ENCODE results near the gene GPC3. TPM values are rescaled to one million over a fixed set of nuclear protein-coding genes. Genes with fewer than 3 reads are reported as not detected.

GPC3 gene
- total RNA-seq, 1 donor from 2014 or later = 15.5 TPM

GRCh38 chrX:133637765-133638164 lies 347.6 kb downstream of the GPC3 start:
- Histone ChIP-seq H3K4me3 (no peak overlapping the region), H3K4me1 (no peaks in the 10 kb centered on the region), H3K27ac (no peak overlapping the region), H3K36me3 (no peaks in the 10 kb centered on the region), H3K9me3 (no peaks in the 10 kb centered on the region), H3K27me3 (no peaks in the 10 kb centered on the region)
- DNase-seq (ENCODE audit: extremely low spot score in 2 of 2) = no peak
- intact Hi-C loops (cut with DNase I) = no loop called here
- TF ChIP-seq POLR2AphosphoS5 (IDR thresholded peaks at IDR 0.05; ENCODE audit: insufficient read depth in 1 of 2, low read depth in 1 of 2) = no peak
- TF ChIP-seq POLR2A (IDR thresholded peaks at IDR 0.05) = no peak
- TF ChIP-seq, protein P1, sequence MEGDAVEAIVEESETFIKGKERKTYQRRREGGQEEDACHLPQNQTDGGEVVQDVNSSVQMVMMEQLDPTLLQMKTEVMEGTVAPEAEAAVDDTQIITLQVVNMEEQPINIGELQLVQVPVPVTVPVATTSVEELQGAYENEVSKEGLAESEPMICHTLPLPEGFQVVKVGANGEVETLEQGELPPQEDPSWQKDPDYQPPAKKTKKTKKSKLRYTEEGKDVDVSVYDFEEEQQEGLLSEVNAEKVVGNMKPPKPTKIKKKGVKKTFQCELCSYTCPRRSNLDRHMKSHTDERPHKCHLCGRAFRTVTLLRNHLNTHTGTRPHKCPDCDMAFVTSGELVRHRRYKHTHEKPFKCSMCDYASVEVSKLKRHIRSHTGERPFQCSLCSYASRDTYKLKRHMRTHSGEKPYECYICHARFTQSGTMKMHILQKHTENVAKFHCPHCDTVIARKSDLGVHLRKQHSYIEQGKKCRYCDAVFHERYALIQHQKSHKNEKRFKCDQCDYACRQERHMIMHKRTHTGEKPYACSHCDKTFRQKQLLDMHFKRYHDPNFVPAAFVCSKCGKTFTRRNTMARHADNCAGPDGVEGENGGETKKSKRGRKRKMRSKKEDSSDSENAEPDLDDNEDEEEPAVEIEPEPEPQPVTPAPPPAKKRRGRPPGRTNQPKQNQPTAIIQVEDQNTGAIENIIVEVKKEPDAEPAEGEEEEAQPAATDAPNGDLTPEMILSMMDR (IDR thresholded peaks at IDR 0.05) = no peak

DNA sequence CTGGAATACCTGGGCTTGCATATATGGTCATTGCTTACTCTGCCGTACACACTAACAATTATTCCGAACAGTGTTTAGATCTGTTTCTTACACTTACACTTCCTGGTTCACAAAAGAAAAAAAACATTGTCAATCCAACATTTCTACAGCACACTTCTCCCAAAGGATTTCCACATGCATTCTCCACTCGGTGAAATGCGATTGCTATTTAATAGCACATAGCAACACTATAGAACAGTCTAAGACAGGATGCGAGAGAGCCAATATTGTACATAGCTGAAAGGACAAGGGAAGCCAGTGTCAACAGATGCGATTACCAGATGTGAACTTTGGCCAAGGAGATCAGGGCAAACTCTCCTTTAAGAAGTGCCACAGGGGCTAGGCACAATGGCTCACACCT lies 349.4 kb downstream of the GPC3 start:
- TF ChIP-seq POLR2A (IDR thresholded peaks at IDR 0.05) (no peak), POLR2AphosphoS5 (IDR thresholded peaks at IDR 0.05; ENCODE audit: insufficient read depth in 1 of 2, low read depth in 1 of 2) (no peak)
- TF ChIP-seq, protein P1 (IDR thresholded peaks at IDR 0.05) = no peak
- H3K27me3 ChIP-seq = no peaks in the 10 kb centered on the region
- intact Hi-C loops (cut with DNase I) = no loop called here
- no peaks in the 10 kb centered on the region for H3K36me3 ChIP-seq
- DNase-seq (ENCODE audit: extremely low spot score in 2 of 2) = no peak
- H3K27ac ChIP-seq = no peak overlapping the region
- H3K9me3 ChIP-seq = no peaks in the 10 kb centered on the region
- no peaks in the 10 kb centered on the region for H3K4me1 ChIP-seq
- no peak overlapping the region for H3K4me3 ChIP-seq

- DNase-seq (ENCODE audit: extremely low spot score in 2 of 2) = no peak
Measured at GRCh38 chrX:133634416-133634815, 351.0 kb downstream of the GPC3 start.

GRCh38 chrX:133633950-133634349 lies 351.4 kb downstream of the GPC3 start:
- no peak overlapping the region for H3K27ac ChIP-seq
- no peaks in the 10 kb centered on the region for H3K36me3 ChIP-seq
- intact Hi-C loops (cut with DNase I) = no loop called here
- no peak for DNase-seq (ENCODE audit: extremely low spot score in 2 of 2)
- no peaks in the 10 kb centered on the region for H3K9me3 ChIP-seq
- H3K4me1 ChIP-seq = no peaks in the 10 kb centered on the region
- H3K27me3 ChIP-seq = no peaks in the 10 kb centered on the region
- TF ChIP-seq, protein P1 (IDR thresholded peaks at IDR 0.05) = no peak
- TF ChIP-seq POLR2A (IDR thresholded peaks at IDR 0.05) (no peak), POLR2AphosphoS5 (IDR thresholded peaks at IDR 0.05; ENCODE audit: insufficient read depth in 1 of 2, low read depth in 1 of 2) (no peak)
- no peak overlapping the region for H3K4me3 ChIP-seq

More at GRCh38 chrX:133634416-133634815, 351.0 kb downstream of the GPC3 start:
- H3K4me3 ChIP-seq = no peak overlapping the region
- no peaks in the 10 kb centered on the region for H3K27me3 ChIP-seq
- H3K4me1 ChIP-seq = no peaks in the 10 kb centered on the region
- intact Hi-C loops (cut with DNase I) = no loop called here
- no peaks in the 10 kb centered on the region for H3K9me3 ChIP-seq
- TF ChIP-seq POLR2AphosphoS5 (IDR thresholded peaks at IDR 0.05; ENCODE audit: insufficient read depth in 1 of 2, low read depth in 1 of 2) = no peak
- no peak for TF ChIP-seq POLR2A (IDR thresholded peaks at IDR 0.05)
- TF ChIP-seq, protein P1 (IDR thresholded peaks at IDR 0.05) = no peak
- no peaks in the 10 kb centered on the region for H3K36me3 ChIP-seq
- H3K27ac ChIP-seq = no peak overlapping the region

GRCh38 chrX:133633162-133633561 lies 352.2 kb downstream of the GPC3 start:
- DNase-seq (ENCODE audit: extremely low spot score in 2 of 2) = no peak
- Histone ChIP-seq H3K4me1 (no peaks in the 10 kb centered on the region), H3K36me3 (no peaks in the 10 kb centered on the region), H3K27ac (no peak overlapping the region), H3K4me3 (no peak overlapping the region), H3K9me3 (no peaks in the 10 kb centered on the region), H3K27me3 (no peaks in the 10 kb centered on the region)
- intact Hi-C loops (cut with DNase I) = no loop called here
- TF ChIP-seq POLR2AphosphoS5 (IDR thresholded peaks at IDR 0.05; ENCODE audit: insufficient read depth in 1 of 2, low read depth in 1 of 2) = no peak
- TF ChIP-seq POLR2A (IDR thresholded peaks at IDR 0.05) = no peak
- TF ChIP-seq, protein P1 (IDR thresholded peaks at IDR 0.05) = no peak
